C4-2B (cell line): Measurements from ENCODE around the gene CCDC117.

Source experiments
- CTCF ChIP-seq: fragments of 450-650 bp; conservative IDR thresholded peaks from 2 replicates; pipeline ENCODE4 v1.5.1; 2017; ENCODE audit warnings: mild to moderate bottlenecking
- ZFX ChIP-seq: fragments of 450-650 bp; IDR thresholded peaks from 2 replicates; pipeline ENCODE4 v1.6.1; 2017

GRCh38 chr22:28810821-28811491 lies 38.5 kb downstream of the CCDC117 start:
- TF ChIP-seq CTCF (no peak), ZFX (no peak)
